PC-3 (cell line): Measurements from ENCODE around the gene PTK6. TPM values are rescaled to one million over a fixed set of nuclear protein-coding genes. Genes with fewer than 3 reads are reported as not detected.

Experiments
- ATAC-seq: fragments of 200-7000 bp; cut with Tn5 transposase; 2 replicates; pipeline ENCODE4 v1.9.1; 2020; ENCODE audit warnings: mild to moderate bottlenecking, moderate library complexity
- BruUV-seq: library from RNA; stranded (reverse); fragments of 400-500 nt; replicated peaks from 2 replicates; lab custom pipeline; 2021; lab: Mats Ljungman, UMichigan
- CTCF ChIA-PET: fragments of 300-600 bp; sonication (Branson Sonifier 250); formaldehyde crosslinking; loops from one replicate; lab custom pipeline; 2022; ENCODE audit warnings: antibody characterized with exemption; lab: Charles Lee
- POLR2A ChIA-PET: fragments of 300-600 bp; sonication (Branson Sonifier 250); formaldehyde crosslinking; loops from one replicate; lab custom pipeline; 2022; ENCODE audit warnings: antibody characterized with exemption; ENCODE audit not compliant: unreplicated experiment; lab: Charles Lee
- DNase-seq: peaks from one replicate; pipeline ENCODE4 v3.0.0-alpha.2; 2015
- H2AFZ ChIP-seq: fragments of 300-600 bp; sonication (generic); 2 replicates; pipeline ENCODE4 v1.6.0; 2016; ENCODE audit warnings: antibody characterized with exemption, low read length
- H3F3A ChIP-seq: fragments of 300-600 bp; sonication (generic); one replicate; pipeline ENCODE4 v1.6.0; 2017; ENCODE audit warnings: antibody characterized with exemption, low read length, control low read depth, mild to moderate bottlenecking; ENCODE audit not compliant: unreplicated experiment
- H3K27ac ChIP-seq: fragments of 300-600 bp; sonication (generic); 2 replicates; pipeline ENCODE4 v1.5.1; 2016; ENCODE audit warnings: mild to moderate bottlenecking, low read length
- H3K27me3 ChIP-seq: fragments of 300-600 bp; sonication (generic); 2 replicates; pipeline ENCODE4 v1.6.1; 2016; ENCODE audit warnings: low read length, mixed read lengths
- H3K36me3 ChIP-seq: fragments of 300-600 bp; sonication (generic); 2 replicates; pipeline ENCODE4 v1.6.1; 2016; ENCODE audit warnings: low read depth, mixed run types, low read length, mixed read lengths
- H3K4me1 ChIP-seq: fragments of 300-600 bp; sonication (generic); 2 replicates; pipeline ENCODE4 v1.5.1; 2016; ENCODE audit warnings: low read length; ENCODE audit not compliant: insufficient read depth
- H3K4me2 ChIP-seq: fragments of 300-600 bp; sonication (generic); 2 replicates; pipeline ENCODE4 v1.6.0; 2016; ENCODE audit warnings: low read length
- H3K4me3 ChIP-seq: fragments of 300-600 bp; sonication (generic); 2 replicates; pipeline ENCODE4 v1.5.1; 2016; ENCODE audit warnings: mild to moderate bottlenecking, low read length, mixed read lengths
- H3K79me2 ChIP-seq: fragments of 300-600 bp; sonication (generic); 2 replicates; pipeline ENCODE4 v1.6.1; 2017; ENCODE audit warnings: low read length, mixed read lengths
- H3K9ac ChIP-seq: fragments of 300-600 bp; sonication (generic); 2 replicates; pipeline ENCODE4 v1.6.0; 2016; ENCODE audit warnings: mild to moderate bottlenecking, low read length
- H3K9me2 ChIP-seq: fragments of 300-600 bp; sonication (generic); replicated peaks from 2 replicates; pipeline ENCODE4 v1.6.1; 2016; ENCODE audit warnings: mixed run types, low read length, mixed read lengths
- H3K9me3 ChIP-seq: fragments of 300-600 bp; sonication (generic); 2 replicates; pipeline ENCODE4 v1.6.1; 2016; ENCODE audit warnings: low read length, mixed read lengths
- H4K20me1 ChIP-seq: fragments of 300-600 bp; sonication (generic); 2 replicates; pipeline ENCODE4 v1.6.1; 2016; ENCODE audit warnings: low read length, mixed read lengths
- EZH2 ChIP-seq: fragments of 300-600 bp; sonication (generic); IDR thresholded peaks from one replicate; pipeline ENCODE4 v1.6.1; 2017; ENCODE audit warnings: antibody characterized with exemption, mild to moderate bottlenecking, low read length; ENCODE audit not compliant: unreplicated experiment
- EZH2phosphoT487 ChIP-seq: fragments of 300-600 bp; sonication (generic); IDR thresholded peaks from 2 replicates; pipeline ENCODE4 v1.6.1; 2018; ENCODE audit warnings: mild to moderate bottlenecking, antibody characterized with exemption, low read length, borderline replicate concordance
- intact Hi-C: fragments of 100-400 bp; cut with micrococcal nuclease; formaldehyde crosslinking; loops from 2 replicates; pipeline ENCODE4 v1.9.0; 2023
- total RNA-seq: library from RNA; depleted of rRNA; stranded (reverse); fragments of >200 nt; gene quantifications from 2 replicates; pipeline ENCODE4 v1.2.3, GENCODE V29; 2014
- TF ChIP-seq, protein P1 (sequence below): fragments of 300-600 bp; sonication (generic); conservative IDR thresholded peaks from 2 replicates; pipeline ENCODE4 v1.5.1; 2017; ENCODE audit warnings: antibody characterized with exemption, low read depth, mild to moderate bottlenecking, low read length

The PTK6 gene
- total RNA-seq, 1 experiment from 2014 or later = 11.1 TPM

DNA sequence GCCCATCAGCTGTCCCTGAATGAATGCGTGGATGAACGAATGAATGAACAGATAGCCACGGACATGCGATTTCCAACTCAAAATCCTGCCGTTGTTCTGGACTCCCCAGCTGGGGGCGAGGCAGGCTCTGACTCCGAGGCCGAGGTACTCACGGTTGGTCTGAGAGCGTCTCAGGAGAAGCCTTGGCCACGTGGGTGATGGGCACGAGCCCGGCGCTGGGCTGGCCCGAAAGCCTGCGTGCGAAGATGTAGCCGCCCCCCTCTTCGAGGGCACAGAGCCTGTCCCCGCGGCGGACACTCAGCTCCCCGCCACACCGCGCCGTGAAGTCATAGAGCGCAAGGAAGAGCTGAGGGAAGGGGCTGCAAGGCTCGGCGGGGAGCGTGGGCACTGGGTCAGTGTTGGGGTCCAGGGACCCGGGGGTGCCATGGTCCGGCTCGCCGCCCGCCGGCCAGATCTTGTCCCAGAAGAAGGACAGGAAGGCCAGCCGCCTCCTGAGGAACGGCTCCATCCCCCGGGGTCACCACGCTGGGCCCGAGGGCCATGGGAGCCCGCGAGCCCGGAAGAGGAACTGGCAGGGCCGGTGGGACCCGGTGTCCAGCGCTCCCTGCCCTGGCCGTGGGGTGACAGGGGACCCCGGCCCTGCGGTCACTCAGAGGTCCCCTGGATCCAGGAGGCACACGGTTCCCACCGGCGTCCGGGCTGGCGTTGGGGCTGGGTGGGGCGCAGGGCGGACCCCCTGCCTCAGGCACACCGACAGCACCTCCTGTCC is 10.0 kb upstream of the PTK6 start:
- POLR2A ChIA-PET = no interaction called here
- Histone ChIP-seq H3K9me3 (no peaks in the 10 kb centered on the region), H3K4me1 (peaks cover 29% of the 10 kb centered on the region), H4K20me1 (no peaks in the 10 kb centered on the region), H3K4me2 (no peak overlapping the region), H3K9ac (no peak overlapping the region), H3K27ac (no peak overlapping the region), H3K27me3 (no peaks in the 10 kb centered on the region), H3K9me2 (no peaks in the 10 kb centered on the region), H3F3A (no peaks in the 10 kb centered on the region), H3K4me3 (no peak overlapping the region), H2AFZ (no peak overlapping the region), H3K79me2 (no peaks in the 10 kb centered on the region), H3K36me3 (no peaks in the 10 kb centered on the region)
- DNase-seq = no peak
- no TSS peak for BruUV-seq
- TF ChIP-seq EZH2phosphoT487 (no peak), EZH2 (no peak)
- TF ChIP-seq, protein P1, sequence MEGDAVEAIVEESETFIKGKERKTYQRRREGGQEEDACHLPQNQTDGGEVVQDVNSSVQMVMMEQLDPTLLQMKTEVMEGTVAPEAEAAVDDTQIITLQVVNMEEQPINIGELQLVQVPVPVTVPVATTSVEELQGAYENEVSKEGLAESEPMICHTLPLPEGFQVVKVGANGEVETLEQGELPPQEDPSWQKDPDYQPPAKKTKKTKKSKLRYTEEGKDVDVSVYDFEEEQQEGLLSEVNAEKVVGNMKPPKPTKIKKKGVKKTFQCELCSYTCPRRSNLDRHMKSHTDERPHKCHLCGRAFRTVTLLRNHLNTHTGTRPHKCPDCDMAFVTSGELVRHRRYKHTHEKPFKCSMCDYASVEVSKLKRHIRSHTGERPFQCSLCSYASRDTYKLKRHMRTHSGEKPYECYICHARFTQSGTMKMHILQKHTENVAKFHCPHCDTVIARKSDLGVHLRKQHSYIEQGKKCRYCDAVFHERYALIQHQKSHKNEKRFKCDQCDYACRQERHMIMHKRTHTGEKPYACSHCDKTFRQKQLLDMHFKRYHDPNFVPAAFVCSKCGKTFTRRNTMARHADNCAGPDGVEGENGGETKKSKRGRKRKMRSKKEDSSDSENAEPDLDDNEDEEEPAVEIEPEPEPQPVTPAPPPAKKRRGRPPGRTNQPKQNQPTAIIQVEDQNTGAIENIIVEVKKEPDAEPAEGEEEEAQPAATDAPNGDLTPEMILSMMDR = no peak
- intact Hi-C loops = no loop called here
- CTCF ChIA-PET = no interaction called here
- ATAC-seq = no peak

DNA sequence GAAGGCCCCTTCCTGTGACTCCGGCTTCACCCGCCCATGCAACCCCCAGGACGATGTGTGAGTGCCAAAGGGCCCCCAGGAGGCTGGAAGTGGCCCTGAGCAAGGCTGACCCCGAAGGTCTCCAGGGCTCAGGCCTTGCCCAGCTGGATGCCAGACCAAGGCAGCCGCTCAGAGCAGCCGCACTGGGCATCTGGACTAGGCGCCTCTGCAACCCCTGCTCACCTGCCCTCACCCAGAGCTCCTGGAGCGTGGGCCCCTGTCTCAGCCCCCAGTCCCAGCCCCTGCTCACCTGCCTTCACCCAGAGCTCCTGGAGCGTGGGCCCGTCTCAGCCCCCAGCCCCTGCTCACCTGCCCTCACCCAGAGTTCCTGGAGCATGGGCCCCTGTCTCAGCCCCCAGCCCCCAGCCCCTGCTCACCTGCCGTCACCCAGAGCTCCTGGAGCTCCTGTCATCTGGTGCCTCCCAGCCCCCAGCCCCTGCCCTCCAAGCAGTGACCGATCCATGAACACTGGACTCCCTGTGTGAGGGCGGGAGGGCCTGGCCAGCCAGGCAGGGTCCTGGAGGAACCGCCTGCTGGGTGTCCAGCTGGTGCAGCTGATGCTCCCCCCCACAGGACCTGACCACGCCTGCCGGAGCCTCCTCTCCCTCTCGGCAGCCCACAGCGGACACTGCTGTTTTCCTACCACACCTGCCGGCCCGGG is 9.2 kb upstream of the PTK6 start:
- POLR2A ChIA-PET = no interaction called here
- intact Hi-C loops = no loop called here
- H2AFZ ChIP-seq = no peak overlapping the region

More for the DNA sequence above, 9.2 kb upstream of the PTK6 start:
- Histone ChIP-seq H3K27me3 (no peaks in the 10 kb centered on the region), H3K4me2 (no peak overlapping the region), H3K36me3 (no peaks in the 10 kb centered on the region), H3K4me1 (peaks cover 29% of the 10 kb centered on the region), H3K9me3 (no peaks in the 10 kb centered on the region), H3K79me2 (no peaks in the 10 kb centered on the region), H3K9me2 (no peaks in the 10 kb centered on the region), H3F3A (no peaks in the 10 kb centered on the region), H3K9ac (no peak overlapping the region), H4K20me1 (no peaks in the 10 kb centered on the region), H3K27ac (0 out of 2 replicates have a peak overlapping the region, but pooled peaks have one; percentile 80), H3K4me3 (no peak overlapping the region)
- CTCF ChIA-PET = no interaction called here
- BruUV-seq = no TSS peak
- ATAC-seq (no peak), DNase-seq (no peak)
- TF ChIP-seq, protein P1 = no peak
- no peak for TF ChIP-seq EZH2
- no peak for TF ChIP-seq EZH2phosphoT487
